Fibroblast of skin of right biceps (primary cell): Measurements from ENCODE around the gene TMEM72.
A peak's percentile ranks its signal among the peaks of the same experiment; 100 is the strongest.

Source experiments
- DNase-seq: peaks from one replicate; pipeline ENCODE4 v3.0.0-alpha.2; 2013

The TMEM72 gene

DNA sequence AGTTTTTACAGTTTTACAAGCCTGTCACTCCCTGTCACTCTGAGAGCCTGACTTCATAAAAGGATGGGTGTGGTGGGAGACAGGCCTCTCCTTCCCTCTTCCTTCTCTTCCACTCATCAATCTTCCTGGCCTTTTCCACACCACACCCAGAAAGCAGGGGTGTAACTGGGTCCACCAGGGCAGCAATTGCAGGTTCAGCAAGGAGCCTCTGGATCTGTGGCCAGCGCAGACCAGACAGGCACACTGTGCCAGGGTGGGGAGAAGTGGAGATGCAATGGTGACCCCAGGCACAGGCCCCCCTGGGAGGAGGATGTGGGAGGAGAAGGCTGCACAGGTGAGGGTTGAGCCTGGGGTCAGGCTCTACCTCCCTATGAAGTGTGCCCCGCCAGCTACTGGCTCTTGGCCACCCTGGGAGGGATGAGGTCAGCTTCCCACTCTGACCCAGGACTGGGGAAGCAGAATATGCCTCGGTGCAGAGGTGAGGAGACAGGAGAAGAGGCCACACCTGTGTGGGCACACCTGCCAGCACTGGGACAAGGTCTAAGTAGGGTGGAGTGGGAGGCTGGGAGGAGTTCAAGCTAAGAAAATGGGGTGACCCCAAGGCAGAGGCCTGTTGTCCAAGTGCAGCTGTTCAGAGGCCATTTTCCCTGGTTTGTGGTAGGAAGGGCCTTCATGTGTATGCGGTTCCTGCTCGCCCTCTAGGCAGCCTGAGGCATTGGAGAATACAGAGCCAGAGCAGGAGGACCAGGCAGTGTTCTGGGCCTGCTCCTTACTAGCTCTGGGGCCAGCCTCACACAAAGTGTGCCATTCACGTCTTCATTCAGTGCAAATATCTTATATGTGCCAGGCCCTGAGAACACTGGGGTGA lies 20.2 kb upstream of the TMEM72 start:
- DNase-seq, result no peak

DNA sequence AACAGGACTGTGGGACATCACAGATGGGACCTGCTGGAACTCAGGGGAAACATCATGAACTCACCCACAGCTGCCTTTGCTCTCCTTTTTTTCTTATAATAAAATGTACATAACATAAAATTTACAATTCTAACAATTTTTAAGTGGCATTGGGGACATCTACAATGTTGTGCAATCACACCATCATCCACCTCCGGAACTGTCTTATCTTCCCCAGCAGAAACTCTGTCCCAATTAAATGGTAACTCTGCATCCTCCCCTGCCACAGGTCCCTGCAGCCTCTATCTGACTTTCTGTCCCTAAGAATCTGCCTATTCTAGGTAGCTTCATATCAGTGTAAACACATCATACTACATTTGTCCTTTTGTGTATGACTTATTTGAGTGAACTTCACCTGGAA lies 19.4 kb upstream of the TMEM72 start:
- no peak for DNase-seq

DNA sequence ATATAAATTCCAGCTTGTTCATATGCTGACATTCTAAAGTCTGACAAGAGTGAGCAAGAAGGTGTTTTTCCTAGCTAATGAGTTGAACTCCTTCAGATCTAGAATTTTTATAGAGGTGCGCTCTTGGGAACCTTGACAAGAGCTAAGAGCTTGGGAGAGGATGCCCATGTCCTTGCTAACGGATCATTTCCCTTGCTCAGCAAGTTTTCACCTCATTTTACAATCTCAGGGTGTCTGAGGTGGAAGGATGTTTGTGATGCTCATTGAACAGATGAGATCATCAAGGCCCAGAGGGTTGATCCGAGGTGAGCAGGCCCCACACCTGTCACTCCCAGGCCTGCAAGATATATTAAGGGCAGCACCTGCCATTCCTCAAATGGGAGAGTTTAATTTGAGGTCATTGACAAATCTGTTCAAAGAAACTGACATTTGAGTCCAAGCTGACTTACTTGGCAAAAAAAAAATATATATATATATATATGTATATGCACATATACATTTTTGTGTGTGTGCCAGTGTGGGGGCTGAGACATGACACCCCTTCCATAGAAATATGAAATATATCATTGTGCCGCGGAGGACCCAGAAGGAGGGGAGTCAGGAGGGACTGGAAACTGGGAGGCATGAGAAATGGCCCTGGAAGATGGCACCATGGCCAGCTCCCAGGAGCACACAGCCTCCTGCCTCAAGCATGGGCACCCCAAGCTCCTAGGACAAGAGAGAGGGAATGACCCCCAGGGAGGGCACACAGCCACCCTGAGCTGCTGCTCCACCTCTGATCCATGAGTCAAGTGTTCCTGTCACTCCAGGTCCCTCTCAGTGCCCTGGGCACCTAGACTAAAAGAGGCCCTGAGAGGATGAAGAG lies 17.3 kb upstream of the TMEM72 start:
- DNase-seq, result no peak

DNA sequence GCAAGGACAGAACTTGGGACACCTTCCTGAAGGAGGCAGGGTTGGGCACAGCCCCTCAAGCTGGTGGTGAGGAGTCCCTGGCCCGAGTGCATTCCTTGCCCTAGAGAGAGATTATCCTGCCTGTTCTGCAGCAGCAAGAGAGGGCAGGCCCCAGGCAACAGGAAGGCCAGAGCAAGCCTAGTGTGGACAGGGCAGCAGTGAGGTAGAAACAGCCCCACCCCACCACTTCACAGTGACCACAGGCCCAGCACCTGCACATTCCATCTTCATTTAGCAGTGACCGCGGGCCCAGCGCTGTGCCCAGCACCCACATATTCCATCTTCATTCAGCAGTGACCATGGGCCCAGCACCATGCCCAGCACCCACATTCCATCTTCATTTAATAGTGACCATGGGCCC lies 16.4 kb upstream of the TMEM72 start:
- no peak for DNase-seq

DNA sequence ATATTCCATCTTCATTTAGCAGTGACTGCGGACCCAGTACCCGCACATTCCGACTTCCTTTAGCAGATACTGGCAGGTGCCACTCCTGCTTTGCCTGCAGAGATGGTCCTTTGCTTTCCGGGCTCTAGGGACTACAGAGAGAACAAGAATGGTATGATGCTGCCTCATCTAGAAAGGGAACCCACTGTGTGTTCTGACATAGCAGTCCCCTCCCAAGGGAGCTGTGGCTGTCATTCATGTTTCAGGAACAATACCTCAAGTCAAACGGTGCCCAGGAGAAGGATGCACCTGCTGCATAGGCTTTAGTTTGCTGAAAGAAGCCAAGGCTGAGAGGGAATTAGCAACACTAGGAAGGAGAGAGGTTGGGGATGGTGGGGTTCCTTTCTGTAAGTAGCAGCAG lies 15.9 kb upstream of the TMEM72 start:
- no peak for DNase-seq

DNA sequence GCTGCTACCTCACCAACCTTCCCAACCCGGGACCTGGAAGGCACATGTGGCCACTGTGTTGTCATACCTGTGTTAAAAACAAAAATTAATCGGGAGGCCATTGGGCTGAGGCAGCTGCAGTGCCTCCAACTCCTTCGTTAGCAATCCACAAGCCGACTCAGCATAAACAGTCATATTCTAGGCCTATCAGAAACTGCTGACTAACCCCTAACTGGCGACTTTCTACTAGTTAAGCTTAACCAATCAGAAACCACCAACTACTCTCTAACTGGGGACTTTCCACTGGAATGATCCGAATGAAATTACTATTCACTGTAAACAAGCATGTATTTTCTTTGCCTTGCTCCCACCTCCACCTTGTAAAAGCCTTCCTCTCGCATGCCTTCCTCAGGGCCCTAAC lies 14.1 kb upstream of the TMEM72 start:
- no peak for DNase-seq

DNA sequence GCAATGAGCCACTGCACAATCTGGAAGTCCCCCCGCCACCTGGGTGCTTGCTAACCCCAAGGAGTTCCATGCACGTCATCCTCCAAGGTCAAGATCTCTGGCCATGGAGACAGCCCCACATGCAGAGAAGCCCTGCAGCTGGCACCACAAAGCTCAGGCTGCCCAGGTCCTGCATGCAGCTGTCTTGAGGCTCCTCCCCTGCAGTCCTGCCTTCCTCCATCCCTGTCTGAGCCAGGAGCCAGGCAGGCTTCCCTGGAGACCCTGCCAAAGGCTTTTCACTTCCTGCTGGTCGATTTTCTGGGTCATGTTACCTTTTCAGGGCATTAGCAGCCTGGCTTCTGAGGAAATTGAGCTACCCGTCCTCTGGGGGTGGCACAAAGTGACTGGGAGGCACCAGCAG lies 12.5 kb upstream of the TMEM72 start:
- DNase-seq, result no peak

DNA sequence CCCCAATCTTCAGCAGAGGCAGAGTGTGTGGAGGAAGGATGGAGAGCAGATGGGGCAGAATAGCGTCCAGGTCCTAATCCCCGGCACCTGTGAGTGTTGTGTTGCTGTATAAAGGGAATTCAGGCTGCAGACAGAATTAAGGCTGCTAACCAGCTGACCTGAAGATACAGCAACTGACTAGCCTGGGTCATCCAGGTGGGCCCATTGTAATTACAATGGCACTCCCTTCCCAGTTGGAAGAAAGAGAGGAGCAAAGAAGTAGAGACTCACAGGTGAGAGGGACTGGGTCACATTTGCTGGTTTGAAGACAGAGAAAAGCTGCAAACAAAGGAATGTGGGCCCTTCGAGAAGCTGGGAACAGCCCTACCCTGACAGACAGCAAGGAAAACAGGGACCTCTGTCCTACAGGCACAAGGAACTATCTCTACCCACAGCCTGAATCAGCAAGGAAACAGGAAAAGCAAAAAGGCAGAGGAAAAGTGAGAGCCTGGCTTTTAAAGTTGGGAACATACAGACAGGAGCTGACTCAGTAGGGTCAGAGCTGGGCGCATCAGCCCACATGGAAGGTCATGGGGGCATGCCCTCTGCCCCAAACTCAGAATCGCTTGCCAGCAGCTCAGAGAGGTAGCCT lies 11.6 kb upstream of the TMEM72 start:
- no peak for DNase-seq

DNA sequence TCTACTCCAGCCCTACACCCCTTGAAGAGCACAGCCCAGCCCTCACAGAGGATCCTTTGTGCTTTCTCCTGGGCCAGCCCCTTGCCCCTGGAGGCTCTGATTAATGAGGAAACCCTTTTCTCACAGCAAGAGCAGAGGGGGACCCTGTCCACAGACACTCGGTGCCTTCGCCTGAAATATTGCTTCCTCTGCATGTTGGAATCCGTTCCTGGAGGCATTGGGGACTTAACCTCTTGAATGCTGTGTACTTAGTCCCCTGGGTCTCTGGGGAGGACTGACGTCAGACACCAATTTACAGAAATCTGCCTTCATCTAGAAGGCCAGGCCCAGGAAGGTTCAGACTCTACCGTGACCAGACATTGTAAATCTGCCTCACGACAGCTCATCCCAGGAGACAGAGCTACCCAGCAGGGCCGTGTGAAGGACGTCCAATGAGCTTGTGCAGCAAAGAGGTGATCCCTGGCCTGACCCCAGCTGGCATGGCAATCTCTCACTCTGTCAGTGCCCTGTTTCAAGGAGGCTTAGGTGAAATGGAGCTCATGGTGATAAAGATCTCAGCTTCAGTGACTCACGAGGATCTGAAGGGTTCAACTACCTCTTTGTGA lies 8.1 kb upstream of the TMEM72 start:
- DNase-seq, result peak; percentile 39

DNA sequence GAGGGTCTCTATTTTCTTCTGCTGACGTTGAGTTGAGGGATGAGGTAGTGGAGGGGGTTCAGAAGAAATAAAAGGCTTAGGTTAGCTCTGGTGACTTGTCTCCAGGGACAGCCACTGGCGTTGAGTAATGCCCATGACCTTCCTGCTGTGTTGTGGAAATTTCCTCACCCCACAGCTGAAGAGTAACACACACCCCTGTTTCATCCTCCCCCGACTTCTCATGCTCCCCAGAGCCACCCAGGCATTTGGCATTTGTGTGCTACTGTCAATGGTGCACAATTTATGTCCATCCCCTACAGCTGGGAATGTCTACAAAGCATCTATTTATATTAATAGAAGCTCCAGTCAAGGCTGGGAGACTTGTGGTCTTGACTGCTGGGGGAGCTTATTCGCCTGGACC lies 4.7 kb upstream of the TMEM72 start:
- DNase-seq, result no peak

DNA sequence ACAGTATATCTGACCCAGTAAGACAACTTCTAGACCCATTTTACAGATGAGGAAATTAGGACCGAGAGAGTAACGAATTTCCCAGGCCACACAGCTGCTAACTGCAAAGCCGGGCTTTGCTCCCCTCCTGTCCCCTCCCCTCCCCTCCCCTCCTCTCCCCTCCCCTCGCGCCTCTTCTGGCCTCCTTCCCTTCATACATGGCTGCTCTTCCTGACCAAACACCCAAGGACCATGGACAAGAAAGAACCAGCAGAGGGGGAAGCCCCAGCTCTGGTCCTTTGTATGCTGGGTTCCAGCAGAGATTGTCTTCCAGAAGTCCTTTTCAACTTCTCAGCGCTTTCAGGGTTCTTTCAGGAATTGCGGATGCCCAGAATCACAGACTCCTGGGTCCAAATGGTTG lies 3.6 kb upstream of the TMEM72 start:
- DNase-seq, result no peak

DNA sequence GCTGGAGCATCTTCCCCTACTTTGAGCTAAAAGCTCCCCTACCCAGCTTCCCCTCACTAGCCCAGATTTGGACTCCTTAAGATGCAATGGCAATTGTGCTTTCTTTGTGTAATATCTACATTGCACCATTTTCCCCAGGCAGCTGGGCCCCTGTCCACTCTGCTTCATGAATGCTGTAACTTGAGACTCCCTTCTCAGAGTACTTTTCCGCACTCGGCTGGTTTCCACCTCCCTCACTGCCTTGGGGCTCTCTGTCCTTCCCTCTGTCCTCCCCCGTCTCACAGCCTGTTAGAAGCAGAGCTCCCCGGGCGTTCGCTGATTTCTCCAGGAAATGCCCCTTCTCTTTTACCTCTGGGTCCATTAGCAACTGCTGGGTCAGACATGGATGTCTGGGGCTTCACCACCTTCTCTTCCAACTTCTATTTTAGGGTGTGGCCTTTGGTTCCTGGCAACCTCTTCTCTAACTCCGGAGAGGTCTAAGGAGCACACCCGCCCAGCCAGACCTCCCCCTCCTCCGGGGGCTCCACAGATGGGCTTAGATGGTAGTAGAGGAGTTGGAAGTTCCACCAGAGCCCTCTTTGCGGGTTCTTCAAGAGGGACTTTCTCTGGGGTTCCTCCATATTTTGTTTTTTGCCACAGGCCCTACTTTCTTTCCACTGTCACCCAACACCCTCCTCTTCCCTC lies 2.9 kb upstream of the TMEM72 start:
- peak; percentile 22 for DNase-seq

DNA sequence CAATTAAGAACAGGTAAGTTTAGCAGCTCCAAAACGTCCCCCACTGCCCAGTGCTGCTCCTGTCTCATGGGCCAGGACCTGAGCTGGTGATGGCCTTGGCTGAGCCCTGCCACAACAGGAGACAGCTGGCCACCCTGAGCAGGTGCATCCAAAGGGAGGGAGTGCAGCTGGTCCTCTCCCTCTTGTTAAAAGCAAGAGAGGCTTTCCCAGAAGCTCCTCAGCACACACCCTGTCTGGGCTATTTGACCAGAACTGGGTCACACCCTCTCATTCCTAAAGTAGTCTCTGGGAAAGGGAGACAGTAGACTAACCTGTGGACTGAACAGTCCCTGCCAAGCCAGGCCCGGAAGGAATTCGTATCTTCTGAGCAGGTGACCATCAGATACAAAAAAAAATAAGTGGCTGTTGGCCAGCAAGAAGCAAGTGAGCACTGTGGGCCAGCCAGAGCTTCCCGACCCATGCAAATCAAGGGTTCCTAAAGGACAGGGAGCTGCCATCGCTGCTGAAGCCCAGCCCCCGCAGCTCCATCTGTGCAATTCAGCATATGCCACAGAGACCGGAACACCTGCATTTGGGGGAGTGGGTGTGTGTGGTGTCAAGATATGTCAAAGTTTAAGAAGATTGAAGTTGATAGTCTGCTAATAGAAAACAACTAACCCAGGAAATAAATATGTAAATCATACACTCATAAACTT lies 2.1 kb upstream of the TMEM72 start:
- no peak for DNase-seq

DNA sequence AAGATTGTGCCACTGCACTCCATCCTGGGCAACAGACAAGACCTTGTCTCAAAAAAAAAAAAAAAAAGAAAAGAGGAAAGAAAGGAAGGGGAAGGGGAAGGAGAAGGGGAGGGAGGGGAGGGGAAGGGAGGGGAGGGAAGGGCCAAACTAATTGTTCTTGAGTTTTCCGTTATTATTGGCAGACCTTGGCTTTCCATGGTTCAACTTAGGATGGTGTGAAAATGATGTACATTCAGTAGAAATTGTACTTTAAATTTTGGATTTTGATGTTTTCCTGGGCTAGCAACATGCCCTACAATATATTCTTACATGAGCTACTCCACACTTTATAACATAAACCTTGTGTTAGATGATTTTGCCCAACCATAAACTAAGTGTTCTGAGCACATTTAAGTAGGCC lies 1.2 kb upstream of the TMEM72 start:
- DNase-seq, result no peak

DNA sequence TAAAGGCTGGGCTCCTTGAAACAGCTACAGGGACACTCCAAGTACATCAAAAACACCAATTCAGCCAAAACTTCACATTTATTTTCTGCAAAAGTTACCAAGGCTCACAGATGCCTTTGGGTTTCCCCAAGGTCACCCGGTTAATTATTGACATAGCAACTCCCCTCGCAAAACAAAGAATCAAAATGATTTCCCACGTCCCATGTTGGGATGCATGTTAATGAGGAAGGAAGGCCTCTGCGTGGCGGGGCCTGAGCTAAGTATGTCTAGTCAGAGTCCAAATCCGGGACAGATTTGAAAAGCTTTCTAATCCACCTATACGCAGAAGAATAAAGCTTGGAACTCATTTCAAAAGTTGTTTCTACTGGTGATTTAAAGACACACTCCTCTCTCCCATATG lies 535 bp upstream of the TMEM72 start:
- DNase-seq, result no peak

DNA sequence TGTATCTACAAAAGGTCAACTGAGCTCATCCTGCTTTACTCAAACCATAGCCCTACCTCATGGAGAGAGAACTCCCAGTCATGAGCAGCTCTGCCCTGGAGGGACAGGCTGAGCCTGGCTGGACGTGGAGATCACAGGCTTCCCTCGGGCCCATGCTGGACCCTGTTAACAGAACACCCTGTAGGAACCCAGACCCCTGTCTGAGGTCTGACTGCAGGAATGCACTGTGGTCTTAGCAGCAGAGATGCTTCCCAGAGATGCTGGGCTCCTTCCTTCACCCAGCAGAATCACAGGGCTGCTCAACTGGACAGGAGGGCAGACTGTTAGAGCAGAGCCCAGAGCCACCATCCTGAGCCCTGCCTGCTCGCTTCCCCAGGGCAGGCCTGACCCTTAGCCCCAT lies 814 bp downstream of the TMEM72 start:
- DNase-seq, result no peak

DNA sequence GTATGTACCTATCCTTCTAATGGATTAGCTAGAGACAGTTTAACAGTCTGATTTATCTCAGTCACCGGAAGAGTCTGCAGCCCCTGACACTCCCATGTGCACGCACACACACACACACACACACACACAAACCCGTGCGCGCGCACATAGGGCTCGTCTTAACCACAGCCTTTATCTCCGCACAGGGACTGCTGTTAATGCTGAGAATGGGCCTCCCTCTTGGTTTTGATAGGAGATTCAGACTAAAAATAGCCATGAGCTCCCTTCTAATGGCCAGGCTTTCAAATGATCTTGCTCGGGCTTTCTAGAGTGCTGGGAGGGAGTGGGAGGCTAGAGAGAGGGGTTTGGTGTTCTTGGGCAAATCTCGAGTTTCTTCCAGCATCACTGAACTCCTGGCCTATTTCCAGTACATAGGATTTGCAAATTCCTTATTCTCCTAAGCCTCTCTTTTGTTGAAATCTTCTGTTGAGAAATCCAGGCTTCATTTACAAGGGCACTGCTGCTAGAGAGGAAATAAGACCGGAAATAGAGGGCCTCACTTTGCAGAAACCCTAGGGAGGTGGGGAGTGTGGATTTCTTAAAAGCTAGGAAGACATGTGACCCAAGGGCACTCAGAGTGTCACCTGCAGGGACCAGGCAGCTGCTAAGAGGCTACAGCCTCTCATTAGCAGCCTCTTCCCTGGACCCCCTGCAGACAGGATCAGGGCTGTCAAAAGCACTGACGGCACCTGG lies 2.4 kb downstream of the TMEM72 start:
- DNase-seq, result no peak

DNA sequence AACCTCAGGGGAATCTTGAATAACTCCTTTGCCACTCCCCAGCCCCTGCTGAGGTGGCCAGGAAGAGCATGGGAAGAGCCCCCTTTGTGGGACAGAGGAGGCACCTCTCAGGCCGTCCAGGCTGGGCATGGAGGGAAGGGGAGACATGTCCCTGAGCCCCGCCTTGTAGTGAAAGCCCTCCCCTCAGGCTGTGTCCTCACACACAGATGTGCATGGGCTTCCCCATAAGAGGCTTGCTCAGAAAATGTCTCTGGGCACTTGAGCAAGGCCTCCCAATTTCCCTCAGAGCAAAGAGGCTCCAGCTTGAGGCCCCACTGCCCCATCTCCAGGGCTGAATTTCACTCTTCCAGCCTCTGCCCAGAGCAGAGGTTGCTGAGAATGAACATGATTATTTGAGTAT lies 3.8 kb downstream of the TMEM72 start:
- DNase-seq, result no peak

DNA sequence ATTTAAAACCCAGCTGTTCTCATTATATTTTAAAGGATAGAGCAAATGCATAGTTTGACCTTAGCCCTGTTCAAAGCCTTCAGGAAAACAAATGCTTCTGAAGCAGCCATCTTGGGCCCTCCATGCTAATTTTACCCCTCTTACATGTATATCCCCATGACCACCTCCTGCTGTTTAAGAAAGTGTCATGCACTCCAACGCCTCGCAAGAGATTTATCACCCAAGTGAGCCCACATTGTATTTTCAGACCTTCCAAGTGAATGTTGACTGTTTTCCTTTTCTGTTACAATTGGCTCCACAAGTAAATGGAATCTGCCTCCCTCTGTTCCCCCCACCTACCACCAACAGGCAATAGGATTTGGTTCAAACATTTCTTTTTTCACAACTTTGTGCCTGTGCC lies 5.3 kb downstream of the TMEM72 start:
- DNase-seq, result no peak

DNA sequence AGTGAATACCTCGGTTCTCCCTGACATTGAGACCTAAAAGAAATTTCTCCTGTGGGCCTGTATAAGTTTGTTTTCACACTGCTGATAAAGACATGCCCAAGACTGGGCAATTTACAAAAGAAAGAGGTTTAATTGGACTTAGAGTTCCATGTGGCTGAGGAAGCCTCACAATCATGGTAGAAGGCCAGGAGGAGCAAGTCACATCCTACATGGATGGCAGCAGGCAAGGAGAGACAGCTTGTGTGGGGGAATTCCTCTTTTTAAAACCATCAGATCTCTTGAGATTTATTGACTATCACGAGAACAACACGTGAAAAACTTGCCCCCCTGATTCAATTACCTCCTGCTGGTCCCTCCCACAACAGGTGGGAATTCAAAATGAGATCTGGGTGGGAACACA lies 6.7 kb downstream of the TMEM72 start:
- no peak for DNase-seq

DNA sequence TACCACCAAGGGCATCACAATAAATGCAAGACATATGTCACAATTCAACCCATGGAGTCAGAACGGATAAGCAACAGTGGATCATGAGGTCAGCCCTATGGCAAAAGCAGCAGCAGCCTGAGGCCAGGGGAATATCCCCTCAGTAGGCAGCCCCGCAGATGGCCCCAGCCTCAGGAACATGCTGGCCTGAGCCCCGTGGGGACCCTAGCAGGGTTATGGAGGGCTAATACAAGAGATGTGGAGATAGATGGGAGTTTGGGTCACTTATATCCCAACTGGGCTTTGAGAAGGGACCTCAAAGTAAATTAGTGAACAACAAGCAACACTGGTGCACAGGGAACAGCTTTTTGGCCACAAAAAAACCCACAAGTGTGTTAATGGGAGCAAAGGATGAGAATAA lies 9.1 kb downstream of the TMEM72 start:
- no peak for DNase-seq
